BE2C (cell line): ENCODE measurements around the gene IFFO2.

Source experiments
- DNase-seq: peaks from one replicate; pipeline ENCODE4 v3.0.0-alpha.2; 2020
- H3K27me3 ChIP-seq: fragments of 250-450 bp; sonication (Bioruptor Pico); 2 replicates; pipeline ENCODE4 v1.5.1; 2020; ENCODE audit warnings: mild to moderate bottlenecking
- H3K36me3 ChIP-seq: fragments of 250-450 bp; sonication (Bioruptor Pico); 2 replicates; pipeline ENCODE4 v1.5.1; 2020; ENCODE audit warnings: mild to moderate bottlenecking
- H3K4me1 ChIP-seq: fragments of 250-450 bp; sonication (Bioruptor Pico); 2 replicates; pipeline ENCODE4 v1.5.1; 2020
- H3K4me3 ChIP-seq: 2 replicates; pipeline ENCODE4 v1.5.1; 2011; ENCODE audit warnings: low read depth, low read length
- H3K9me3 ChIP-seq: fragments of 250-450 bp; sonication (Bioruptor Pico); 2 replicates; pipeline ENCODE4 v1.5.1; 2020
- CTCF ChIP-seq: IDR thresholded peaks from 2 replicates; pipeline ENCODE4 v1.5.1; 2012; ENCODE audit warnings: mild to moderate bottlenecking, low read depth, low read length

The IFFO2 gene

GRCh38 chr1:18951416-18951815 lies 5.1 kb downstream of the IFFO2 start:
- no peaks in the 10 kb centered on the region for H3K4me1 ChIP-seq

GRCh38 chr1:18950401-18951026 lies 6.0 kb downstream of the IFFO2 start:
- Histone ChIP-seq H3K9me3 (no peaks in the 10 kb centered on the region), H3K36me3 (no peaks in the 10 kb centered on the region), H3K27me3 (peaks cover 14% of the 10 kb centered on the region), H3K4me1 (no peaks in the 10 kb centered on the region), H3K4me3 (no peak overlapping the region)
- no peak for TF ChIP-seq CTCF
- no peak for DNase-seq

More at GRCh38 chr1:18951416-18951815, 5.1 kb downstream of the IFFO2 start:
- DNase-seq = no peak
- no peak for TF ChIP-seq CTCF
- no peaks in the 10 kb centered on the region for H3K9me3 ChIP-seq
- no peak overlapping the region for H3K4me3 ChIP-seq
- H3K27me3 ChIP-seq = peaks cover 23% of the 10 kb centered on the region
- no peaks in the 10 kb centered on the region for H3K36me3 ChIP-seq

GRCh38 chr1:18949686-18950400 lies 6.6 kb downstream of the IFFO2 start:
- peaks cover 7% of the 10 kb centered on the region for H3K27me3 ChIP-seq
- no peak for TF ChIP-seq CTCF
- DNase-seq = no peak
- no peaks in the 10 kb centered on the region for H3K9me3 ChIP-seq
- H3K4me1 ChIP-seq = no peaks in the 10 kb centered on the region
- no peak overlapping the region for H3K4me3 ChIP-seq
- H3K36me3 ChIP-seq = no peaks in the 10 kb centered on the region

- Histone ChIP-seq H3K9me3 (no peaks in the 10 kb centered on the region), H3K36me3 (no peaks in the 10 kb centered on the region), H3K4me1 (no peaks in the 10 kb centered on the region), H3K27me3 (peaks cover under 1% of the 10 kb centered on the region; the same call in 1 of the 2 replicates), H3K4me3 (no peak overlapping the region)
- TF ChIP-seq CTCF = no peak
- DNase-seq = no peak
Observed at GRCh38 chr1:18948913-18949685, 7.4 kb downstream of the IFFO2 start.

GRCh38 chr1:18948048-18948912 lies 8.2 kb downstream of the IFFO2 start:
- Histone ChIP-seq H3K27me3 (no peaks in the 10 kb centered on the region), H3K9me3 (no peaks in the 10 kb centered on the region), H3K4me1 (no peaks in the 10 kb centered on the region), H3K36me3 (no peaks in the 10 kb centered on the region), H3K4me3 (no peak overlapping the region)
- DNase-seq = no peak
- TF ChIP-seq CTCF = no peak
